Stimulated activated CD8-positive, alpha-beta memory T cell treated with anti-CD3 and anti-CD28 coated beads, Interleukin-2, amount 100 ng/mL, for 1 hour (primary cell): ENCODE results near the gene SEL1L2.
"Not testable (repeated sequence)": the region's sequence is repeated elsewhere in the genome, so short reads cannot be mapped to it uniquely, and the experiment has no call there.

Experiments
- DNase-seq, 2 donors: peaks; one replicate each; pipeline ENCODE4 v3.0.0-alpha.2; 2020; ENCODE audit warnings: low read depth in 2 of 2

The SEL1L2 gene, protein sequence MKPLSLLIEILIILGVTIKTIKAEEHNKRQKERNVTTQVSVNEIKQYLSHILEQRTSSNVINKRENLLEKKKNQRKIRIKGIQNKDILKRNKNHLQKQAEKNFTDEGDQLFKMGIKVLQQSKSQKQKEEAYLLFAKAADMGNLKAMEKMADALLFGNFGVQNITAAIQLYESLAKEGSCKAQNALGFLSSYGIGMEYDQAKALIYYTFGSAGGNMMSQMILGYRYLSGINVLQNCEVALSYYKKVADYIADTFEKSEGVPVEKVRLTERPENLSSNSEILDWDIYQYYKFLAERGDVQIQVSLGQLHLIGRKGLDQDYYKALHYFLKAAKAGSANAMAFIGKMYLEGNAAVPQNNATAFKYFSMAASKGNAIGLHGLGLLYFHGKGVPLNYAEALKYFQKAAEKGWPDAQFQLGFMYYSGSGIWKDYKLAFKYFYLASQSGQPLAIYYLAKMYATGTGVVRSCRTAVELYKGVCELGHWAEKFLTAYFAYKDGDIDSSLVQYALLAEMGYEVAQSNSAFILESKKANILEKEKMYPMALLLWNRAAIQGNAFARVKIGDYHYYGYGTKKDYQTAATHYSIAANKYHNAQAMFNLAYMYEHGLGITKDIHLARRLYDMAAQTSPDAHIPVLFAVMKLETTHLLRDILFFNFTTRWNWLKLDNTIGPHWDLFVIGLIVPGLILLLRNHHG

GRCh38 chr20:13990465-13990864 is at the start of gene SEL1L2:
Gene SEL1L2, minus strand, starts transcription at chr20:13990614. Its CDS starts 80 bp downstream, at chr20:13990534.
- DNase-seq = no peak

DNA sequence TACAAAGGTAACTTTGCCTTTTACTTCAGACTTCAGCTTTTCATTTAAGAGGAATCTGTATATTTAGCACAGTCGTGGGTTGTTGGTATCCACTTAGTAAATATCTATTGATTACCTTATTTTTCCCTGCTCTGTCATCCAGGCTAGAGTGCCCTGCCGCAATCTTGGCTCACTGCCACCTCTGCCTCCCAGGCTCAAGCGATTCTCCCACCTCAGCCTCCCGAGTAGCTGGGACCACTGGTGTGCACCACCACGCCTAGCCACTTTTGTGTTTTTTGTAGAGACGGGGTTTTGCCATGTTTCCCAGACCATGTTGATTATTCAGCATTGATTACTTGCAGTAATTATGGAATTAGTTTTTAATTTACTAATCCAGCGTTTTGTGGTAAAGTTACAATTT is 46.2 kb upstream of the SEL1L2 start:
- no peak for DNase-seq

DNA sequence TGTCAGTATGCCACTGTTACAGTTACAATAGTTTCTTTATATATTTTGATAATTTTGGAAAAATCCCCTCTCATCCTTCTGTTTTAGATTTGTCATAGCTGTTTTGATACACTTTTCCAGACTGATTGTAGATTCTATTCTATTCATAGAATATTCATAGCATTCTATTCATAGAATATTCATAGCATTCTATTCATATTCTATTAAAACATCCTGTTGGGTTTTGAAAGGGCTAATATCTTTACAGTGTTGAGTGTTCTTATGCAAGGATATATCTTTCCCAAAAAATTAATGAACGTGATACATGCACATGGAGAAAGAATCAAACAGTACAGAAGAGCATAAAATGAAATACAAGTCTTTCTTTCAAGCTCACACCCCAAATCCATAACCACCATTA is 42.9 kb upstream of the SEL1L2 start:
- DNase-seq = no peak

- no peak for DNase-seq
These were observed 40.6 kb upstream of the SEL1L2 start for GRCh38 chr20:14030991-14031390.

- no peak for DNase-seq
These were observed 22.3 kb upstream of the SEL1L2 start for GRCh38 chr20:14012671-14013070.

DNA sequence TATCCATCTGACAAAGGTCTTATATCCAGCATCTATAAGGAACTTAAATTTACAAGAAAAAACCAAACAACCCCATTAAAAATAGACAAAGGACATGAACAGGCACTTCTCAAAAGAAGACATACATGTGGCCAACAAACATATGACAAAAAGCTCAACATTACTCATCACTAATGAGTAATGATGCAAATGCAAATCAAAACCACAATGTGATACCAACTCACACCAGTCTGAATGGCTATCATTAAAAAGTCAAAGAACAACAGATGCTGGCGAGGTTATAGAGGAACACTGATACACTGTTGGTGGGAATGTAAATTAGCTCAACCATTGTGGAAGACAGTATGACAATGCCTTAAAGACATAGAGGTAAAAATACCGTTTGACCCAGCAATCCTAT is 18.8 kb upstream of the SEL1L2 start:
- DNase-seq = no peak

- DNase-seq = no peak
These were observed 15.6 kb upstream of the SEL1L2 start for GRCh38 chr20:14005996-14006395.

- DNase-seq = no peak
These were observed 10.5 kb upstream of the SEL1L2 start for GRCh38 chr20:14000917-14001316.

DNA sequence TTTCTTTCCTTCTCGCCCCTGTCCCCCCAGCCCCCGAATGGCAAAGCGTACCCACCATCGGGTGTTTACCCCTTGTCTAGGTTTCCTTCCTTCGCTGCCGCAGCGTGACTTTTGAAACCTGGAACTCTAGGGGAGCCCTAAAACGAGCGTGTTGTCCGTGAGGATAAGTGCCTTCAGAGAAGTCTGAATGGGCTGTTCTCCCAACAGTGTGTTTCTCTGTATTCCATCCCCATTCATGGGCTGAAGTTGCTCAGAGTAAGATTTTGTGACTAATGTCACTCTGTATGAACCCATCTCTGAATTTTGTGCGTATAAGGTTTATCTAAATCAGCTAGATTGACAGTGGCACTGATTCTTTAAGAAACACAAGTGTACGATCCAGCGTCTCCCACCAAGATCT is 5.9 kb upstream of the SEL1L2 start:
- DNase-seq = no peak

GRCh38 chr20:13995841-13996240 is 5.4 kb upstream of the SEL1L2 start:
- DNase-seq = no peak

DNA sequence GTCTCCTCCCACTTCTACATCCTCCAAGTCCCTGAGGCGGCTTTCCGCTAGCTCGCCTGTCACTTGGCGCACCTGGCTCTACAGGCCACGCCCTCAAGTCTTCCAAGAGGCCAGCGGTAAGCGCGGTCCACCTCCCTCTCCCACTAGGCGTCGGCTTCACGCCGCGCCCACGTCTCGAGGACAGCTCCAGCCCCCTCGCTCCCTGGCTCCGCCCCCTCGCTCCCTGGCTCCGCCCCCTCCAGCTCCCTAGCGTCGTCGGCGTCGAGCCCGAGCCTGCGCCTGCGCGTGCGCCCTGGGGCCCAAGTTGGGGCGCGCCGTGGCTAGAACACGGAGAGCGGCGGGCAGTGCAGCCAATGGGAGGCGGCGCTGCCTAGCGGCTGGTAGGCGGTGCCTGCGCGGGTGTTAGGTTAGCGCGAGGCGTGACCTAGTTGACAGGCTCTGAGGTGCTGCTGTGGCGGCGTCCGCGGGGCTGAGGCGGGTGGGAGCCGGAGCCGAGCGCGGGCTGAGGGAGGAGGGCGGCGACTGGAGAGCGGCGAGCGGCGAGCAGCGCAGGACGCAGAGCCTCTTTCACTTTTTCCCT is 4.8 kb upstream of the SEL1L2 start, which contains the start of gene MACROD2:
Gene MACROD2, plus strand, starts transcription at position 431 of the 580 bp plus-strand sequence.
- DNase-seq = peak in 1 of 2 donors; percentile 16

- DNase-seq = not testable (repeated sequence)
These were observed 1.5 kb upstream of the SEL1L2 start for GRCh38 chr20:13991955-13992354.

DNA sequence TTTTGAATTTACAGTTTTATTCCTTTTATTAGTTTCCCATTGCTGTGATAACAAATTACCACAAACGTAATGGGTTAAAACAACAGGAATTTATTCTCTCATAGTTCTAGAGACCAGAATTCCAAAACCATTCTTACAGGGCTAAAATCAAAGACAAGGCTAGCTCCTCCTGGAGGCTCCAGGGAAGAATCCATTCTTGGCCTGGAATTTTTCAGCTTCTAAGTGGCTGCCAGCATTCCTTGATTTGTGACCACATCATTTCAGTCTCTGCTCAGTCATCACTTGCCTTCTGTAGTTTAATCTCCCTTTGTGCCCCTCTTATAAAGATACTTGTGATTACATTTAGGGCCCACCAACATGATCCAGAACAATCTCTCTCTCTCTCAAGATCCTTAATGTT is 897 bp upstream of the SEL1L2 start:
- DNase-seq = no peak

DNA sequence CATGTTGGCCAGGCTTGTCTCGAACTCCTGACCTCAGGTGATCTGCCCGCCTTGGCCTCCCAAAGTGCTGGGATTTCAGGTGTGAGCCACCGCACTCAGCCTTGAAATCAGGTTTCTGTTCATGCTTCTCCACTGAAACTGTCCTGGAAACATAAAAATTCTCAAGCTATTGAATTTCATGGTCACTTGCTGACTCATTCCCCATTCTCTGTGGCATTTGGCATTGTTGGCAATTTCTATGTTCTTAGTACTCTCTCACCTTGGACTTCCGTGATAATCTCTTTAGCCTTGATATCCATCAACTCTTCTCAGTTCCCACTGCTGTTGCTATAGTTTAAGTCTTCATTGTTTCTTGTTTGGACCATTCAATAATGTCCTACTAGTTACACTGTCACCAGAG is 6.2 kb downstream of the SEL1L2 start:
- no peak for DNase-seq

DNA sequence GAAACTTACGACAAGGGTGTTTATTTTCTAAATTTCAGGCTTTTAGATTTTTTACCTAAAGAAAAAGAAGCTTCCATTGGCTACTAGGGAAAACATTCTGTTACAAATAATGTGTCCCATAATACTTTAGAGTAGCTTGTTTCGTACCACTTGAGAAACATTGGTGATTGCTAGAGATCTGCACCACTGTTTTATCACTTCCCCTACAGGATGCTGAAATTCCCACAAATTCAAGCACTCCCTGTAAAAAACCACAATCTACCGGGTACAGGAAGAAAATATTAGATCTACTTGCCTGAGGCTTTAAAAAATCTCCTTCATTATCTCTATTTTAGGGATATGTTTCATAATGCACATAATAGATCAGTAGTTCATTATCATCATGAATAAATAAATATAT is 29.9 kb downstream of the SEL1L2 start:
- DNase-seq = no peak

- no peak for DNase-seq
These were observed 30.3 kb downstream of the SEL1L2 start for GRCh38 chr20:13960119-13960518.

- DNase-seq = no peak
These were observed 37.2 kb downstream of the SEL1L2 start for GRCh38 chr20:13953227-13953626.

- DNase-seq = no peak
These were observed 42.7 kb downstream of the SEL1L2 start for GRCh38 chr20:13947719-13948118.

DNA sequence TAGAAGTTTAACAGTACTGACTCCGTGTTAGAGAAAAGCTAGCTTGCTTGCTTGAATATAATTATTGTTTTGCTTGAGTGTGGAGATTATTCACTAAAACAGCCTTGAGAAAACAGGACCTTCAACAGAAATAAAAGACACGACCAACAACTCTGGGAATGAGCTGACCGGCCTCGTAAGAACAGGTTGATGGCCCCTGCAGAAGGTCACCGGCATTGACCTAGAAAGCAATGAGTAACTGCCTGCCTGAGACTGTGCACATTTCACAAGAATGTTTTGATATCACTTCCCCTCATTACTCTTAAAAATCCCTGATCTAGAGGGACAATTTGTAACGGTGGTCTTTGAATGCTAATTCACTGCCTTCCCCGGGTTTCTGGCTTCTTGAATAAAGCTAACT is 49.4 kb downstream of the SEL1L2 start:
- DNase-seq = no peak

DNA sequence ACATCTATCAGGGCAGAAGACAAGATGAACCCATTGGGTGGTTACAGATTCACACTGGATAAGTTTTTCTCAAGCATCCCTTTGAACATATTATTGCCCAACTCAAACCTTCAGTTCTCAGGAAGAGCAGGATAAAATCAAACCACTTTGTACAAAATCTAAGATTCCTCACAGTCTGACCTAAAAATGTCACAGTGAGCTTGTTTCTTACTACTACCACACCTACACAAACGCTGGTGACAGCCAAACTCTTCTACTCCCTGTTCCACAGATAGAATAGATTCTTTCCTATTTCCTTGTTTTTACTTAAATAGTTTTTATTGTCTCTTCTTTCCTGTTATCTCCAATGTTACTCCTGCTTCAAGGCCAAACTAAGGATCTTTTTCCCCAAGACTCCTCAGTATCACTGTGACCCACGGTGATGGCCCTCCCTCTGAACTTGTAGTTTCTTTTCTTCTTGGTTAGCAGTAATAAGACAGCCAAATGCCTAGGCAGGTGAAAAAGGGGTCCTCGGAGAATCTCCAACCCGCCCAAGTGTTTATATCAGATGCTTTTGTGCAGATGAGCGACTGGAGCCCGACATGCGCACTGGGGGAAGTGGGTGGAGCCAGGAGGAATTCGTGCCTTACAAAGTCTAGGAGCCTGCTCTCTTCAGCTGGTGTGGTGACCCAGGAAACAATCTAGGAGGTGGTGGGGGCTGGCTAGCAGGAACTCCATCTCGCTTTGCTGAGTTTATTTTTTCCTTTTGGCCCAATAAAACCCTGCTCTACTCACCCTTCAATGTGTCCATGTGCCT is 53.4 kb downstream of the SEL1L2 start:
- DNase-seq = no peak

GRCh38 chr20:13934992-13935894 is 55.2 kb downstream of the SEL1L2 start:
- DNase-seq = no peak
